22Rv1 (cell line): ENCODE data around the gene ZNF428.

Experiments
- ZFX ChIP-seq: fragments of 450-650 bp; IDR thresholded peaks from 2 replicates; pipeline ENCODE4 v1.6.1; 2017; ENCODE audit warnings: antibody characterized with exemption, borderline replicate concordance
- TF ChIP-seq, protein P1 (sequence below): fragments of 450-650 bp; IDR thresholded peaks from 2 replicates; pipeline ENCODE4 v1.5.1; 2017; ENCODE audit warnings: mild to moderate bottlenecking

DNA sequence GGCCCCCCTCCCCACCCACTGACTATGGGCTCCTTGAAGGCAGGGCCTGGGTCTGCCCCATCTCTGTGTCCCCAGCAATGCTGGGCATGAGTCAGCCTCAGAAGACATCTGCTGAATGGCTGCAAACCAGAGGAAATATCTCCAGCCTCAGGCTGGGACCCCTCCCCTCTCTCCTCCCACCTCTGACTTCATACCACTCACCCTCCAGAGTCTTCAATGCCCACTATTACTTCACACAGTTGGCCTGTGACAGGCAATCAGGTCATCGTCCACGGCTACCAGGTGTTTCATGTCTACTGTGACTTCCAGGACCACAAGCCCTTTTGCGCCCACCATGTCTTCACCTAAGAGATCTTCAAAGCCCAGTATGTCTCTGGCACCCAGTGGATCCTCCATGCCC is 7.6 kb downstream of the ZNF428 start, which contains the start of gene SRRM5:
- TF ChIP-seq, protein P1, sequence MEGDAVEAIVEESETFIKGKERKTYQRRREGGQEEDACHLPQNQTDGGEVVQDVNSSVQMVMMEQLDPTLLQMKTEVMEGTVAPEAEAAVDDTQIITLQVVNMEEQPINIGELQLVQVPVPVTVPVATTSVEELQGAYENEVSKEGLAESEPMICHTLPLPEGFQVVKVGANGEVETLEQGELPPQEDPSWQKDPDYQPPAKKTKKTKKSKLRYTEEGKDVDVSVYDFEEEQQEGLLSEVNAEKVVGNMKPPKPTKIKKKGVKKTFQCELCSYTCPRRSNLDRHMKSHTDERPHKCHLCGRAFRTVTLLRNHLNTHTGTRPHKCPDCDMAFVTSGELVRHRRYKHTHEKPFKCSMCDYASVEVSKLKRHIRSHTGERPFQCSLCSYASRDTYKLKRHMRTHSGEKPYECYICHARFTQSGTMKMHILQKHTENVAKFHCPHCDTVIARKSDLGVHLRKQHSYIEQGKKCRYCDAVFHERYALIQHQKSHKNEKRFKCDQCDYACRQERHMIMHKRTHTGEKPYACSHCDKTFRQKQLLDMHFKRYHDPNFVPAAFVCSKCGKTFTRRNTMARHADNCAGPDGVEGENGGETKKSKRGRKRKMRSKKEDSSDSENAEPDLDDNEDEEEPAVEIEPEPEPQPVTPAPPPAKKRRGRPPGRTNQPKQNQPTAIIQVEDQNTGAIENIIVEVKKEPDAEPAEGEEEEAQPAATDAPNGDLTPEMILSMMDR = no peak
- no peak for TF ChIP-seq ZFX
